ENCODE measurements around the gene MACROD2.

Gene MACROD2

GRCh38 chr20:15439551-15439950 lies 1444.2 kb downstream of the MACROD2 start:
- DNase-seq: no peak

- DNase-seq: no peak
These were observed 1444.9 kb downstream of the MACROD2 start for GRCh38 chr20:15440049-15440820.

GRCh38 chr20:15445056-15445840 lies 1449.9 kb downstream of the MACROD2 start:
- no peak for DNase-seq

DNA sequence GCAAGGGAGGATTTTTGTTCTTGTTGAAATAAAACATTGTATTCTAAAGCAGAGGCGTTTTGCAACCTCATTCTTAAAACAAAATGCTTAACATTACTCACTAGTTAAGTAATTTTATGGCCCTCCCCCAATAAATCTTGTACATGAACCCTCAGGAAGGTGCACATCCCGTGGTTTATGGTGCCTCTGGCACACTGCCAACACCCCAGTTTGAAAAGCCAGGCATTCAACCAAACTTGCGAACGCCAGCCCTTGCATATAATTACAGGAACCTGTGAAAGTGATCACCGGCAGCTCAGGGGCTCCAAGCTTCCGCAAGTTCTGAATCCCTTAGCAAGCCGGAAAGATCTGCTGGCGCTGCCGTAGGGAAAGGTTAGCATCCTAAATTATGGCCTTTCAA lies 1451.1 kb downstream of the MACROD2 start:
- no peak for DNase-seq

DNA sequence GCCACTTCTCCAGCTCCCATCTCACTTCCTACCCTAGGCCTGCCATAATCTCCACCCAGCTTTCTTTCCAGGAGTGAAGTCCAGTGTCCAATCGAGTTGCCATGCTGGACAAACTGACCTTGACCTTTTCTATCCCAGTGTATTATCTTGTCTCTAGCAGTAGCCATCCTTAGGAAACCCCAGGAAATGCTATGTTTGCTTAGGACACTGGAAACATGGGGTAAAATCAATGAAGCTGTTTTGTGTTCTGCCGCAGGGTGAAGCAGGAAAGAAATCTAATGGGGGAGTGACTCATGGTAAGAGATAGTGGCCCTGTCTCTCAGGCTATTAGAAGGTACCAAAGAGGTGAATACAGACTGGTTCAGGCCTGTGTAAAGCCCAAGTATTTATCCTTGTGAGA lies 1452.2 kb downstream of the MACROD2 start:
- no peak for DNase-seq

DNA sequence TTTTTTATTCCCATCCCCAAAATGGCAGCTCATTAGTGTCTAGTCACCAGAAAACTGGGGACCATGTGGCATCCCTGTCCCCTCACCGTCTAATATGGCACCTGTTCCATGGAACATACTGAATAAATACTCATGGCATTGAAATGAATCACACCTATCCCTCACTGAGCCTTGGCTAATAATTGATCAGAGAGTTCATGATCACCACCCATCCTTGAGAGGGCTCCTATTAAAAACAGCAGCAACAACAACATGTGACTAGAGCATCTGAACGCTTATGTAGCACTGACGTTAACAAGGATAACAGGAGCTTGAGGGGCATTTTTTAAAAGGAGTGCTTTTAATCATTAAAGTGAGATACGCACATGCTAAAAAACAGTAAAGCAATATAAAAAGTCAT lies 1453.7 kb downstream of the MACROD2 start:
- DNase-seq: no peak

DNA sequence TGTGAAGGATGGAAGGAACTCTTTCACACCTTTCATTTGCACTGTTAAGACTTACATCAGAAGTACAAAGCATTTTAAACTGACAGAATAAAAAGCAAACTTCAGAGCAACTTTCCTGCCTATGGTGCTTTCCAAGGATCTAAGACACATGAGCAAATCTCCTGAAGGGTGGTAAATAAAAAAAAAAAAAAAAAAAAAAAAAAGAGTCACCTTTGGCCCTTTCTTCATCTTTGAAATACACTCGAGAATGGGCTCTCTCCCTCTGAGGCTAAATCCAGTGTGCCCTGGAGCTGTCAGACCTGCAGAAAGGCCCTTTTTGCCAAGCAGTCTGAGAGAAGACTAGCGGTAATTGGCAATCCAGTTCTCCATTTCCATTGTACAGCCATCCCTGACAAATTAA lies 1455.9 kb downstream of the MACROD2 start:
- no peak for DNase-seq

GRCh38 chr20:15455279-15455678 lies 1460.0 kb downstream of the MACROD2 start:
- DNase-seq: no peak

GRCh38 chr20:15461938-15462337 lies 1466.6 kb downstream of the MACROD2 start:
- no peak for DNase-seq

- DNase-seq: no peak
These were observed 1480.2 kb downstream of the MACROD2 start for GRCh38 chr20:15475483-15475882.

- DNase-seq: no peak
These were observed 1480.9 kb downstream of the MACROD2 start for GRCh38 chr20:15476186-15476585.

- no peak for DNase-seq
These were observed 1481.5 kb downstream of the MACROD2 start for GRCh38 chr20:15476781-15477180.

DNA sequence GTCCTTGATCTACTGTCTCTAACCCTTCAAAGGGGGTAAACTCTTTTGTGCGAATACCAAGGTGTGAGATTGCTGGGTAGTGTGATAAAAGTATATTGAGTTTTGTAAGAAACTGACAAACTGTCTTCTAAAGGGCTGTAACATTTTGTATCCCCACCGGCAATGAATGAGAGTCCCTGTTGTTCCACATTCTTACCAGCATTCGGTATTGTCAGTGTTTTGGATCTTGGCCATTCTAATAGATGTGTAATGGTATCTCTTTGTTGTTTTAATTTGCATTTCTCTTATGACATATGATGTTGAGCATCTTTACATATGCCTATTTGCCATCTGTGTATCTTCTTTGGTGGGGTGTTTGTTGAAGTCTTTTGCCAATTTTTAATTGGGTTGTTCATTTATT lies 1487.2 kb downstream of the MACROD2 start:
- no peak for DNase-seq

DNA sequence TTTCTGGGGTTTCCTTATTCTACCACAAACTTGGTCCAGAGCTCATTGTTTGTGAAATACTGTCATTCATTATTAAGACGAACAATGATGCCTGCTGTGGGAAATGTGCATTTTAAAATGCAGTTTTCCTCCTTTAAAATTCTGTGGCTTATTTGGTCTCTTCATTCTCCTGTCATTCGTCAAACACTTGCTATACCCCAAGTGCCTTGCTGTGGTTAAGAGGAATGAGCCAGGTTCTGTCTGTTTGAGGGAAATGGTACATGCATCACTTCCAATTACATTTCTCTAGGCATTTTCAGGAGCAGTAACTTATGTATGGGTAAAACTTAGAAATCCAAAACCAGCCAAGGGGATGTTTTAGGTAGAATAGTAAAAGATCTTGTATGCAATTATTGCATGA lies 1490.2 kb downstream of the MACROD2 start:
- no peak for DNase-seq

GRCh38 chr20:15487030-15487429 lies 1491.7 kb downstream of the MACROD2 start:
- no peak for DNase-seq

DNA sequence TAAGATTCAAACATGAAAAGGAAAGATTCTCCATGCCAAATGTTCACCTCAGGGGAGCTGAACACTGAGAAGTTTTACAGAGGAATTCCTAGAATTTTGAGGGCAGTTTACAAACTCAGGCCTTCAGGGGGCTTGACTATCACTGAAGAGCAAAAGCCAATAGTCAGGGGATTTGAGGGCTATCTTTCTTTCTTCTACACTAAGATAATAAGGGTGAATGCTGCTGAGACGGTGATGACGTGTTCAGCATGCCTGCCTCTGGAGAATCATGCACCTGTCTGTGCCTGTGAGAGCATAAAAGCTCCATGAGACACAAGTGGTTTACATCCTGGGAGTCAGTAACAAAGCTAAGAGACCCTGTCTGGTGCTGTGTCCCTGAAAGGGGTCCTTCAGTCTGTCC lies 1492.4 kb downstream of the MACROD2 start:
- no peak for DNase-seq

- no peak for DNase-seq
These were observed 1496.3 kb downstream of the MACROD2 start for GRCh38 chr20:15491575-15491974.

GRCh38 chr20:15494851-15495250 lies 1499.5 kb downstream of the MACROD2 start:
- DNase-seq: no peak

DNA sequence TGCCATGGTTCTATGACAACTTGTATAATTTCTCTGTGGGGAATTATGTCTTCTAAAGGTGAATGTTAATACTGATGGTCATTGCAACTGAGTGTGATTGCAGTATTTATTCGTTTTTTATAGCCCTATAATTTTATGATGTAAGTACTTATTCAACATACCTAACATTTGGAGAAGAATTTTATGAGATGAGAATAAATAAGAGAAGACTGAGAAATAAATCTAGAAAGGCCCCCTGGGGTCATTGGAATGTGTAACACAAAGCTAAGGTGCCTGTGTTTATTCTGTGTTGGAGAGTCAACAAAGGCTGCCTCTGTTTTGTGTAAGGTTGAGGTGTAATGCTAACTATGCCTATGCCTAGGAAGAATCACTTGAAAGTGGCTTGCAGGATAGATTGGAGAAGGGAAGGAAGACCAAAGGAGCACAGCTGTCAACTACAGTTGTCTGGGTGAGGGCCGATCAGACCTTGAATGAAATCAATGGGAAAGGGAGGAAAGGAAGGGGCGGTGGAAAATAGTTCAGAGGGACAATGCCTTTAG lies 1501.3 kb downstream of the MACROD2 start:
- DNase-seq: no peak

GRCh38 chr20:15498926-15499325 lies 1503.6 kb downstream of the MACROD2 start:
- no peak for DNase-seq

DNA sequence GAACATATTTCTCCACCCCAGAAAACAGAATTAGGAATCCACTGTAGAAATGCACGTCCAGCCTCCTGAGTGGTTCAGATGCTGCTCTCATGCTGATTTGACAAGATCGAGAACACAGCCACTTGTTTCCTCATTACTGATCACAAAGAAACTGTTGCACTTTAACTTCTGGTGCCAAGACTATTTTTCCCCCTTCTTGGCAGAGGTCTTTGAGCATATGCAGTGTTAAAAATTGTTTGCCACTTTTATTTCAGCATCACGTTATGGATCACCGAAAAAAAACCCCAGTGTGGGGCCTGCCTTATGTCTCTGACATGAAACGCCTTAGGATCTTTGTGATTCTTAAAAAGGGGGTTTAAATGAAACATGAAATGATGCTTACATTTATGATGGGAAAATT lies 1511.0 kb downstream of the MACROD2 start:
- DNase-seq: no peak

- no peak for DNase-seq
These were observed 1511.8 kb downstream of the MACROD2 start for GRCh38 chr20:15507151-15507550.

DNA sequence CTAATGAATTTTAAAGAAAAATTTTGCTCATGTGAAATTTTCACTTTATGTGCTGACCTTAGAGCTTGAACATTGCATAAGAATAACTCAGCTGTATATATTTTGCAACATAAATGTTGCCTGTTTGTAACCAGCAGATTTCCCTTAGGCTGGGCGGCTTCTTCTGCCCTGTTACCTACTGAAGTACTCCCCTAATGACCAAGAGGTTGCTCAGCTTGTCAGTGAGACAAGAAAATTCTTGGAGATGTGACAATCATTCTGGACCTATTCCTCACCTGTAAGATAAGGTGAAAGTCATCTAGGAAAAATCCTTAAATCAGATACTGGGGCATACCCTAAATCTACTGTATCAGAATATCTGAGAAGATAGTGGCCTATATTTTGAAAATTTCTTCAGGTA lies 1516.2 kb downstream of the MACROD2 start:
- DNase-seq: no peak

GRCh38 chr20:15512916-15513315 lies 1517.6 kb downstream of the MACROD2 start:
- no peak for DNase-seq
